DMS53 treated with DMSO at 0.1 percent for 48 hours (cell line): ENCODE results near the gene HOXC11.

Source experiments
- DNase-seq: peaks from one replicate; lab custom pipeline; 2025; ENCODE audit not compliant: unreplicated experiment; lab: John Stamatoyannopoulos, UW

The HOXC11 gene

DNA sequence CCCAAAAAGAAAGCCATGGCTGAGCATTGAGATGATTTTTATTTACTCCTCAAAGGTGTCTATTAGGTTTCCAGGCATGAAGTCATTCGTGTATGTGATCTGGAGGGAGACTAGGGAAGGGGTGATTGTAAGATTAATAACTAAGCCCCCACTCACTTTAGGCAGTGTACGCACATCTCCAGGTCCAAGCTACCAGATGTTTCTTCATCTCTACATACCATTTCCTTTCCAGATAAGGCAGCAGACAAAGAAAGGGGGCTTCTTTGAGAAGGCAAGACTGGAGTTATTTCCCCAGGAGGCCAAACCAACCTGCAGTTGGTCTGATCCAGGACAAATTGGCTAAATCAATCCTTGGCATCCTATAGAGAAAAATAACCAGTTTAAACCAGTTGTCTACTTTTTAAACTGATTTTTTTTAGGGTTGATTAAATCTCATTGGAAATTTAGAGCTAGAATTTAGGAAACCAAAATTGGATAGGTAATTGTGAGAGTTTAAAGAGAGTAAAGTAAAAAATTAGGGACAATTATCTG, 30.4 kb upstream of the HOXC11 start:
- no peak for DNase-seq

GRCh38 chr12:53944209-53944608, 28.7 kb upstream of the HOXC11 start:
- DNase-seq, result no peak

DNA sequence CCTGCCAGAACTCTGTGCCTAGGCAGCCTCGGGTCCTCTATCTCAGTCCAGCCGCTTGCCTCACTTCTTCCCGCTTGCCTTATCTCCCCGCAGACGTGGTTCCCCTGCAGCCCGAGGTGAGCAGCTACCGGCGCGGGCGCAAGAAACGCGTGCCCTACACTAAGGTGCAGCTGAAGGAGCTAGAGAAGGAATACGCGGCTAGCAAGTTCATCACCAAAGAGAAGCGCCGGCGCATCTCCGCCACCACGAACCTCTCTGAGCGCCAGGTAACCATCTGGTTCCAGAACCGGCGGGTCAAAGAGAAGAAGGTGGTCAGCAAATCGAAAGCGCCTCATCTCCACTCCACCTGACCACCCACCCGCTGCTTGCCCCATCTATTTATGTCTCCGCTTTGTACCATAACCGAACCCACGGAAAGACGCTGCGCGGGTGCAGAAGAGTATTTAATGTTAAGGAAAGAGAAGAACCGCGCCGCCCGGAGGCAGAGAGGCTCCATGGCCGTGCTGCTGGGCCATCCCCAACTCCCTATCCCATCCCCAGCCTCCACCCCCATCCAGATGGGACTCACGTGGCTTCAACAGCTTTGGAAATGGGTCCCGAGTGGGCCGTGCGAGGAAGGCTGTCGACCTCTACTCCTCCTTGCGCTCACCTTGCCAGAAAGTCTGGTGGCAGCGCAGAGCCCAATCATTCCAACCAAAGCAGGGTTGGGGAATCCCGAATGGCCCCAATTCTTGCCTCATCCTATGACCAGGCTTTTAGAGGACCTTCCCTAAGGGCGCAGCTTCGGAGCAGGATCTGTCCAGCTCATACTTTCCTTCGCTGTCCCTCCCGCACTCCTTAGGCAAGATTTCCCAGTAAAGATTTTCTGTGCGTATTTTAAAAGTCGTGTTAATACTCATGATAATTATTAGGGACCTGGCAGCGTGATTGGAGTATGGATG, 27.7 kb upstream of the HOXC11 start:
- no peak for DNase-seq

GRCh38 chr12:53947743-53948142, 25.2 kb upstream of the HOXC11 start:
- DNase-seq, result no peak

DNA sequence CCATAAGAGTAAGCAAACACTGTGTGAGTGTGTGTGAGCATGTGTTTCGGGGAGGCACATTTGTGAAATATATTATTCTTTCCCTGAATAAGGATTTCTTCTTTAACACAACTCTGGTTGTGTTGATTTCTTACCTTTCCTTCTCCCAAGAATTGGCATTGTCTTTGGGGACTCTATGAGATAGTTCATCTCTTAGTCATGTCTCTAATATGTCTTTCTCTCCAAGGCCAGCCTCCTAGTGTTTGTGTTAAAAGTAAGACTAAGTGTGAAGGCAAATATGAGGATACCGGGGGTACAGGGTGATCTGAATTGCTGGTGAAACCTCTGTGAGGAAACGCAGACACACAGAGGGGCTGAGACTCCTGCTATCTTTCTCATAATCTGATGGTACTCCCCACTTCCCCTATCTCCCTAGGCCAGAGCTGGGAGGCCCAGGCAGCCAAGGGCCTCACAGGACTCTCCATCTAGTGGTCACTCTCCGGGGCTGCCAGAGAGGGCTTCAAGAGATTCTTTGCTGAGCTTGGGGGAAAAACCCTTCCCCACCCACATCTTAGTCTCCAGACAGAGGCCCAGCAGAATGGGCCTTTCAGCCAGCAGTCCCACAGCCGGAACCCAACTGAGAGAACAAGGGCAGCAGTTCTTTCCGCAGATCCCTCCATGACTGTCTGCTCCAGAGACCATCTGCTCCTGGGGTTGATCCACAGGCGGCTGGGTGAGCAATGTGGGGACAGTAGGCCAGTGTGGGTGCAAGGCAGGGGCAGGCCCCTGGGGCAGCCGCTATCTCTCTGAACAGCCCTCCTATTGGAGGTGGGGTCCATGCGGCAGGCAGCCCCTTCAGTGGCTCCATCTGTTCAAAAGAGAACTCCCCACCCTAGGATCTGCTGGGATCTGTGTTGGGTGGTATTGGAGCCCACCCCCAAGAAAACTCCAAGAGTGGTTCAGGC, 24.0 kb upstream of the HOXC11 start:
- no peak for DNase-seq

GRCh38 chr12:53949631-53950436, 23.1 kb upstream of the HOXC11 start:
- no peak for DNase-seq

- DNase-seq, result no peak
These were observed 22.5 kb upstream of the HOXC11 start for GRCh38 chr12:53950437-53950773.

GRCh38 chr12:53950789-53951576, 21.9 kb upstream of the HOXC11 start:
- no peak for DNase-seq

DNA sequence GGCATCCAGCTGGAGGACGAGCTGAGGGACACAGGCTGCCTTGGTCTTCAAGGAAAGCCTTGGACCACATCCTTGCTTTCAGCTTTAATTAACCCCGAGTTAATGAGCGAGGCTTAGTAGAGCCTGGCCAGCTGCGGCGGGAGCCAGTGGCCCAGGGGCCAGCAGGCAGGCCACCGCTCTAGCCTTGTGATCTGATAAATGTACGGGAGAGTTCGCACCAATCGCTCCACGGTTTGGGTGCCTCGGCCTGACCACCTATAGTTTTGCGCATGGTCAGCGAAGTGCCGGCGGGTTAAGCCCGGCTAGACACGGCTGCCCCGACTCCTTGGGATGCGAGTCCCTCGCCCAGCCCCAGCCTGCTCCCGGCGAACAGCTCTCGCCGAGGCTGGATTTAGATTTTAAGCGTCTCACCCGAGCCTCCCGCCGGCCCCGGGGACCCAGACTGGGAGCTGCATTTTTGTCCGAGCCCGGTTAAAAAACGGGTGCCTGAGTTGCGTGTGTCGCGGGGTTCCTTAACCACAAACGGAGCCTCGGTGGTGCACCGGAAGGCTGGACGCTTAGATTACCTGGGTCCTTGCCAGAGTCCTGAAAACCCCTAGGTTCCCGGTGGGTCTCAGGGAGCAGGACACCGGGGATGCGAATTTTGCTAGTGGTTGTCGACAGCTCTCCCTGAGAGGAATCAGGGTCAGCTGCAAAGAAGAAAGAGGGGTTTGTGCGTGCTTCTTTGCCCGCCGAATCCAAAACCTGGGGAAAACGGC, 21.2 kb upstream of the HOXC11 start:
- DNase-seq, result no peak

DNA sequence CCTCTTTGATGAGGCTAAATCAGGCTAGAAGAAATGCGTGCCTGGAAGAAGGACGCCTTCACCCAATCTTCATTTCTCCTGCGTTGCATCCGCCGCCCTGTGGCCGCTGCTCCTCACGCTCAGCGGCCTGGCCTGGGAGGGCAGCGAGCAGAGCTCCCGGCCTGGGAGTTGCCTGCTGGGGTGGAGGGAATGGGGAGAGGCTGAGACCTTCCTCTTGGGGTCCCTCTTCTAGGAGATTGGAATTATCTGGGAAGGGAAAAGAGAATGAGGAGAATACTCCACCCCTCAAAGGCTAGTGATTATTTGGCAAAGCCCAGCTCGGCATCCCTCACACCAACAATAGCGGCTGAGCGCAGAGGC, 20.6 kb upstream of the HOXC11 start:
- no peak for DNase-seq

GRCh38 chr12:53952871-53953734, 19.8 kb upstream of the HOXC11 start:
- DNase-seq, result no peak

DNA sequence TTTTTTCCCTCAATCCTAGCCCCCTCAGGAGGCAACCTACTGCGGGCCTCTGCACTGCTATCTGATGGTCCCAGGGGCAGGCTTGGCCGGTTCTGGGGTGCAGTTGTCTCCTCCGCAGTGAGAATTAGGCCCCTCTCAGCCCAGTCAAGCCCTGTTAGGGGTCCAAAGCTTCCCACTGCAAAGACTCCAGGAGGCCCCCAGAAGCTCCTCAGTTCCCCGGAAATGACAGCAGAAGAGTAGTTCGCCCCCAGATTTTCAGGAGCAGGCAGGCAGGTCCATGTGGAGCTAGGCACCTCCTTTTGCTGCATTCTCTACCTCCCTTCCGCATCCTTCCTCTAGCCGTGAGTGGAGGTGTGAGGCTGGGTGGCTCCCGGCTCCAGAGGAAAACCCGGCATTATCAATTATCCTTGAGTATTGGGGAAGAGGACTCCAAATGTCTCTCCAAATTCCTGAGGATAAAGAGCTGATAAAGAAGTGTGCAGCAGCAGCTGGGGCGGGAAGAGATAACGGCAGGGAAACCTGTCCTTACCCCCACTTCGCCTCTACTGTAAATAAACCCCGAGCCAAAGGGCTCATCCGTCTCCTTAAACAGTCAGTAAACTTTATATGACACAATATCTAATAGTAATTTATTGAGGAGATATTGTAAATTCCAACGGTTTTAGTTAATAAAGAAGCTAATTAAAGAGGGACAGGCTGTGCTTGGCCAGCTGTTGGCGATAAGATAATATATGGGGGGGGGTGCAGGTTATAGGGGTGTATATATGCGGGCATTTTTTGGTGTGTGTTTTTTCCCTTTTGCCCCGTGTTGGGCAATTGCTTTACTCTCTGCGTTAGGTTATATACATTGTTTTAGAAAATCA, 18.9 kb upstream of the HOXC11 start:
- DNase-seq, result no peak

DNA sequence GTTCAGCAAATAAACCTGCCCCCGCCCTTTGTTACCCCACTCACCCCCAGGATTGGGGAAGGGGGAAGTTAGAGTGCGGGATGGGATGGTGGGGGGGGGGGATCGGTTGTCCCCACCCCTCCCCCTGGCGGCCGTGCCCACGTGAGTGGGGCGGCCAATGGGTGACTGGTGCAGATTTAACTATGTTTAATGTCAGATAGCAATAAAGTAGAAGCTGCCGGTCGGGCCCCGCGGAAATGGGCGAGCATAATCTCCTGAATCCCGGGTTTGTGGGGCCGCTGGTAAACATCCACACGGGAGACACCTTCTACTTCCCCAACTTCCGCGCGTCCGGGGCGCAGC, 18.3 kb upstream of the HOXC11 start, which contains the start of gene HOXC12:
TSS of gene HOXC12 (plus strand) at position 210 of the 342 bp plus-strand sequence. CDS start at position 237, 27 bp downstream.
- DNase-seq, result no peak

DNA sequence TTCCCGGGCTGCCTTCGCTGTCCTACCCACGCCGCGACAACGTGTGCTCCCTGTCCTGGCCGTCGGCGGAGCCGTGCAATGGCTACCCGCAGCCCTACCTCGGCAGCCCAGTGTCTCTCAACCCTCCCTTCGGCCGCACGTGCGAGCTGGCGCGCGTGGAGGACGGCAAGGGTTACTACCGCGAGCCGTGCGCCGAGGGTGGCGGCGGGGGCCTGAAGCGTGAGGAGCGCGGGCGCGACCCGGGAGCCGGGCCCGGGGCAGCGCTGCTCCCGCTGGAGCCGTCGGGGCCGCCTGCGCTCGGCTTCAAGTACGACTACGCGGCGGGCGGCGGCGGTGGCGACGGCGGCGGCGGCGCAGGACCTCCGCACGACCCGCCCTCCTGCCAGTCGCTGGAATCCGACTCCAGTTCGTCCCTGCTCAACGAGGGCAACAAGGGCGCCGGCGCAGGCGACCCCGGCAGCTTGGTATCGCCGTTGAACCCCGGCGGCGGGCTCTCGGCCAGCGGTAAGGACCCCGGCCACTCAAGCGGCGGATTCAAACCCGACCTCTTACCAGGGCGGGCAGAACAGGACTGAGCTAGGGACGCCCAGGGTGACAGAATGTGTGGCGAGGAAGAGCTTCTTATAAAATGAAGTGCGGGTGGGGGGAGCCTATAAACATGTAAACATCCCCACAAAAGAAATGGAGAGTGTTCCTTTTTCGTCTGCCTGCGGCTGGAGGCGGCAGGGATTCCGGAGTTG, 17.7 kb upstream of the HOXC11 start:
- no peak for DNase-seq

DNA sequence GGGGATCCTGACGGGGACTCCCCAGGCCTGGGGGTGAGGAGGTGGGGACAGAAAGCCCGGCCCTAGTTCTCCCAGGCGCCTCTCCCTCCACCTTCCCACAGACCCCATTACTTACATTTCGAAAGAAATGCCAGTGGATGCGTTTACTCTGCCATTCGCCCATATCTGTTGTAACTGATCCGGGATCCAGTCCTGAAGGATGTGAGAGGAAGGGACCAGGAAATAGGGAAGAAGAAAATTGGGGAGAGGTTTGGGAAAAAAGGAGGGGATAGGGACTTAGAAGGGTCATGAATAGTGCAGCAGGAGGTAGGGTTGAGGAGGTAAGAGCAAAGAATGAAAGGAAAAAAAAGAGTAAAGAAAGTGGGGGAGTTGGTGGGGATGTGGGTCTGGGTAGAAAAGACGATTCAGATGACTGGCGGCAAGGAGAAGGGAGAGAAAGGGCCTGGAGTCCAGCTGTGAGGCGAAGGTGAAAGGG, 17.1 kb upstream of the HOXC11 start:
- DNase-seq, result no peak

DNA sequence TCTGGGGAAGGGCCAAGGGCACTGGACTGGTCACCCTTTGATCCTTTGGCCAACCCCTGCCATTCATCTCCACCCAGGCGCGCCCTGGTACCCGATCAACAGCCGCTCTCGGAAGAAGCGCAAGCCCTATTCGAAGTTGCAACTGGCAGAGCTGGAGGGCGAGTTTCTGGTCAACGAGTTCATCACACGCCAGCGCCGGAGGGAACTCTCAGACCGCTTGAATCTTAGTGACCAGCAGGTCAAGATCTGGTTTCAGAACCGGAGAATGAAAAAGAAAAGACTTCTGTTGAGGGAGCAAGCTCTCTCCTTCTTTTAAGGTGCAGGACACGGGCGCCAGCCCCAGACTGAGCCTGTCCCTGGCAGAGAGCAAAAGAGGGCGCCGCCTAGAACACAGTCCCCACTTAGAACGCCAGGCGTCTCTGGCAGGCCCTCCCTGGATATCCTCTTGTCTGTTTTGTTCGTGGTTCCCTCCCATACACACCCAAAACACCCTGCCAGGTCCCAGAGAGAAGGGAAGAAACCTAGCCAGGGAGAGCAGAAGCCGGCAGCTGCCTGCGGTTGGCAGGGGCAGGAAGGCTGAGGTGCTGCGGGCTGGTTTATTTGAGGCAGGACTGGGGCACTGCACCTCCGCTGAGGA, 16.6 kb upstream of the HOXC11 start:
- no peak for DNase-seq
